DLD1 (cell line): ENCODE data around the gene AP4E1.
"Not testable (repeated sequence)": the region's sequence is repeated elsewhere in the genome, so short reads cannot be mapped to it uniquely, and the experiment has no call there.

ENCODE experiments used
- in situ Hi-C: cut with HindIII; loops from 2 replicates; pipeline ENCODE4 v1.10.0; 2017; ENCODE audit warnings: low sequenced_read_pairs

AP4E1 gene

GRCh38 chr15:50943638-50944037 lies 35.2 kb downstream of the AP4E1 start:
- in situ Hi-C loops = no loop called here

GRCh38 chr15:50944672-50945071 lies 36.2 kb downstream of the AP4E1 start:
- in situ Hi-C loops = no loop called here

- in situ Hi-C loops = no loop called here
Observed at GRCh38 chr15:50945725-50946124, 37.2 kb downstream of the AP4E1 start.

- in situ Hi-C loops = not testable (repeated sequence)
Observed at GRCh38 chr15:50950745-50951144, 42.3 kb downstream of the AP4E1 start.

GRCh38 chr15:50953302-50953701 lies 44.8 kb downstream of the AP4E1 start:
- in situ Hi-C loops = no loop called here

- in situ Hi-C loops = not testable (repeated sequence)
Observed at GRCh38 chr15:50954837-50955236, 46.4 kb downstream of the AP4E1 start.

GRCh38 chr15:50959717-50960116 lies 51.2 kb downstream of the AP4E1 start:
- in situ Hi-C loops = no loop called here

GRCh38 chr15:50964075-50964474 lies 55.6 kb downstream of the AP4E1 start:
- in situ Hi-C loops = no loop called here

GRCh38 chr15:50968353-50968752 lies 59.9 kb downstream of the AP4E1 start:
- in situ Hi-C loops = no loop called here

GRCh38 chr15:50970524-50970923 lies 62.0 kb downstream of the AP4E1 start:
- in situ Hi-C loops = no loop called here

- in situ Hi-C loops = no loop called here
Observed at GRCh38 chr15:50971115-50971514, 62.6 kb downstream of the AP4E1 start.

GRCh38 chr15:50971542-50971941 lies 63.1 kb downstream of the AP4E1 start:
- in situ Hi-C loops = no loop called here

GRCh38 chr15:50973605-50974004 lies 65.1 kb downstream of the AP4E1 start:
- in situ Hi-C loops = no loop called here

- in situ Hi-C loops = no loop called here
Observed at GRCh38 chr15:50977162-50977561, 68.7 kb downstream of the AP4E1 start.

- in situ Hi-C loops = no loop called here
Observed at GRCh38 chr15:50978580-50978979, 70.1 kb downstream of the AP4E1 start.

- in situ Hi-C loops = no loop called here
Observed at GRCh38 chr15:50979041-50979440, 70.6 kb downstream of the AP4E1 start.

GRCh38 chr15:50993598-50993997 lies 85.1 kb downstream of the AP4E1 start:
- in situ Hi-C loops = no loop called here

- in situ Hi-C loops = no loop called here
Observed at GRCh38 chr15:50996641-50997040, 88.2 kb downstream of the AP4E1 start.

GRCh38 chr15:50997371-50998051 lies 89.0 kb downstream of the AP4E1 start:
- in situ Hi-C loops = no loop called here

GRCh38 chr15:51004103-51004551 lies 95.6 kb downstream of the AP4E1 start:
- in situ Hi-C loops = no loop called here

- in situ Hi-C loops = no loop called here
Observed at GRCh38 chr15:51006336-51006985, 98.0 kb downstream of the AP4E1 start.

- in situ Hi-C loops = no loop called here
Observed at GRCh38 chr15:51007131-51007666, 98.7 kb downstream of the AP4E1 start.
